HepG2 (cell line): ENCODE measurements around the gene ZMYM1. TPM values are rescaled to one million over a fixed set of nuclear protein-coding genes. Genes with fewer than 3 reads are reported as not detected.

Experiments used
- ATAC-seq: fragments of 200-7000 bp; cut with Tn5 transposase; 3 replicates; pipeline ENCODE4 v1.9.1; 2020; ENCODE audit warnings: mild to moderate bottlenecking, moderate library complexity
- BruUV-seq: library from RNA; stranded (reverse); fragments of 400-500 nt; replicated peaks from 2 replicates; lab custom pipeline; 2021; lab: Mats Ljungman, UMichigan
- CTCF ChIA-PET: fragments of 300-600 bp; formaldehyde crosslinking; extraction: SDS; loops from one replicate; lab custom pipeline; 2021; ENCODE audit warnings: low total read pairs, inconsistent platforms, low intra/inter-chr PET ratio; lab: Yijun Ruan, JAX
- POLR2A ChIA-PET: fragments of 350-600 bp; sonication (Branson Sonifier 250); formaldehyde crosslinking; loops from one replicate; lab custom pipeline; 2020; ENCODE audit warnings: antibody characterized with exemption, inconsistent platforms; lab: Yijun Ruan, JAX
- DNase-seq: peaks from one replicate; pipeline ENCODE4 v3.0.0-alpha.2; 2015; ENCODE audit warnings: low spot score
- FAIRE-seq: peaks from 3 replicates; lab custom pipeline; 2011; peaks lifted over from hg19 to GRCh38; lab: Jason Lieb, UNC
- H2AFZ ChIP-seq: one replicate; pipeline ENCODE4 v1.6.1; 2011; ENCODE audit warnings: low read length, inconsistent platforms
- H3K27ac ChIP-seq: fragments of 300-600 bp; 3 replicates; pipeline ENCODE4 v1.8.0; 2011; ENCODE audit warnings: mixed run types, mild to moderate bottlenecking, mixed read lengths, low read length, inconsistent platforms; ENCODE audit not compliant: insufficient read depth; ENCODE audit errors: extremely low read length
- H3K27me3 ChIP-seq, 2 experiments: fragments of 200-600 bp in 1 of 2; 2 replicates in 1 of 2; 3 replicates in 1 of 2; pipeline versions ENCODE4 v1.6.0 to v1.8.0; 2011; ENCODE audit warnings: low read length in 2 of 2, mild to moderate bottlenecking in 2 of 2, moderate library complexity in 2 of 2, inconsistent platforms in 1 of 2; ENCODE audit not compliant: insufficient read depth in 2 of 2, control insufficient read depth in 1 of 2
- H3K36me3 ChIP-seq, 2 experiments: fragments of 200-600 bp in 1 of 2; replicated peaks in 1 of 2; 2 replicates in 1 of 2; 3 replicates in 1 of 2; pipeline versions ENCODE4 v1.5.1 to v1.8.0; 2011; ENCODE audit warnings: low read length in 2 of 2, inconsistent platforms in 1 of 2; ENCODE audit not compliant: insufficient read depth in 2 of 2, control insufficient read depth in 1 of 2
- H3K4me1 ChIP-seq: 2 replicates; pipeline ENCODE4 v1.5.1; 2012; ENCODE audit warnings: low read length, inconsistent platforms; ENCODE audit not compliant: insufficient read depth
- H3K4me2 ChIP-seq: 2 replicates; pipeline ENCODE4 v1.6.0; 2011; ENCODE audit warnings: low read depth, low read length, inconsistent platforms
- H3K4me3 ChIP-seq, 3 experiments: fragments of 200-600 bp in 1 of 3; sonication (generic), shearing (Covaris generic) in 1 of 3; replicated peaks in 1 of 3; 2 replicates each; pipeline ENCODE4 v1.5.1; 2011 to 2016; ENCODE audit warnings: low read length in 3 of 3, inconsistent platforms in 2 of 3, low read depth in 2 of 3, mild to moderate bottlenecking in 2 of 3, control low read depth in 1 of 3, mixed read lengths in 1 of 3; ENCODE audit not compliant: insufficient read depth in 1 of 3
- H3K79me2 ChIP-seq: one replicate; pipeline ENCODE4 v1.6.1; 2011; ENCODE audit warnings: low read length, inconsistent platforms; ENCODE audit not compliant: insufficient read depth
- H3K9ac ChIP-seq: 2 replicates; pipeline ENCODE4 v1.6.0; 2011; ENCODE audit warnings: mild to moderate bottlenecking, low read depth, low read length, inconsistent platforms; ENCODE audit not compliant: insufficient read depth
- H3K9me3 ChIP-seq: 2 replicates; pipeline ENCODE4 v1.5.1; 2012; ENCODE audit warnings: mild to moderate bottlenecking, low read length
- H4K20me1 ChIP-seq: 2 replicates; pipeline ENCODE4 v1.6.0; 2011; ENCODE audit warnings: inconsistent platforms, mild to moderate bottlenecking, low read length, moderate library complexity; ENCODE audit not compliant: insufficient read depth
- ARNT ChIP-seq: fragments of 450-650 bp; IDR thresholded peaks from 2 replicates; pipeline ENCODE4 v1.6.1; 2017
- EED ChIP-seq: sonication (generic); formaldehyde crosslinking; IDR thresholded peaks from 2 replicates; pipeline ENCODE4 v1.5.0; 2020; ENCODE audit warnings: mild to moderate bottlenecking, missing genetic modification reagents
- KAT7 ChIP-seq: IDR thresholded peaks from 2 replicates; pipeline ENCODE4 v1.6.1; 2018; ENCODE audit warnings: borderline replicate concordance, missing compliant biosample characterization
- KAT8 ChIP-seq: IDR thresholded peaks from 2 replicates; pipeline ENCODE4 v1.6.1; 2016; ENCODE audit warnings: missing genetic modification reagents, missing compliant biosample characterization
- KLF11 ChIP-seq: IDR thresholded peaks from 2 replicates; pipeline ENCODE4 v1.6.1; 2016; ENCODE audit warnings: missing compliant biosample characterization
- MBNL3 ChIP-seq: fragments of 250-450 bp; sonication (Bioruptor Pico); conservative IDR thresholded peaks from 2 replicates; pipeline ENCODE4 v1.8.0; 2022; ENCODE audit warnings: mild to moderate bottlenecking, inconsistent platforms
- RFX3 ChIP-seq: IDR thresholded peaks from 2 replicates; pipeline ENCODE4 v1.6.1; 2016; ENCODE audit warnings: missing biosample characterization, missing genetic modification reagents
- RNF2 ChIP-seq: fragments of 450-650 bp; conservative IDR thresholded peaks from 2 replicates; pipeline ENCODE4 v1.6.1; 2016; ENCODE audit warnings: low read depth
- RORA ChIP-seq: sonication (generic); formaldehyde crosslinking; IDR thresholded peaks from 2 replicates; pipeline ENCODE4 v1.5.0; 2020; ENCODE audit warnings: mild to moderate bottlenecking, missing genetic modification reagents, moderate library complexity
- SIN3A ChIP-seq: IDR thresholded peaks from 2 replicates; pipeline ENCODE4 v1.6.1; 2011; ENCODE audit warnings: low read depth, mild to moderate bottlenecking, control low read depth, low read length, borderline replicate concordance
- SMC3 ChIP-seq: IDR thresholded peaks from 2 replicates; pipeline ENCODE4 v1.6.1; 2011; ENCODE audit warnings: low read length, improper control_type of control experiment
- XRCC5 ChIP-seq: fragments of 200-400 bp; formaldehyde crosslinking; optimal IDR thresholded peaks from 2 replicates; pipeline ENCODE3; 2017; ENCODE audit warnings: mild to moderate bottlenecking, low read length
- YEATS2 ChIP-seq: sonication (generic); formaldehyde crosslinking; IDR thresholded peaks from 2 replicates; pipeline ENCODE4 v1.4.0; 2020; ENCODE audit warnings: missing genetic modification reagents, borderline replicate concordance
- ZFYVE20 ChIP-seq: sonication (generic); formaldehyde crosslinking; IDR thresholded peaks from 2 replicates; pipeline ENCODE4 v1.8.0; 2023; ENCODE audit warnings: low read depth, mild to moderate bottlenecking, moderate library complexity, missing genetic modification reagents, borderline replicate concordance
- ZNF343 ChIP-seq: sonication (generic); formaldehyde crosslinking; IDR thresholded peaks from 2 replicates; pipeline ENCODE4 v1.4.0; 2020; ENCODE audit warnings: mild to moderate bottlenecking, missing genetic modification reagents
- ZNF501 ChIP-seq: sonication (generic); formaldehyde crosslinking; IDR thresholded peaks from 2 replicates; pipeline ENCODE4 v1.5.1; 2020; ENCODE audit warnings: mild to moderate bottlenecking, moderate library complexity, missing genetic modification reagents
- WGBS: methylation state at CpG from one replicate; pipeline ENCODE4 v1.1.6; 2017; ENCODE audit warnings: low lambda C conversion rate; 5-methylcytosine and 5-hydroxymethylcytosine counted together
- in situ Hi-C: cut with HindIII; loops from 2 replicates; pipeline ENCODE4 v1.10.0; 2017; ENCODE audit warnings: low pct_unique_long_range_greater_than_20kb; ENCODE audit not compliant: extremely low pct_ligation_motif_present
- intact Hi-C: fragments of 100-400 bp; cut with micrococcal nuclease; formaldehyde crosslinking; loops from one replicate; pipeline ENCODE4 v1.10.0; 2022; ENCODE audit not compliant: unreplicated experiment
- polyA plus RNA-seq, 8 experiments: library from polyadenylated mRNA; depleted of rRNA in 3 of 8; stranded (reverse) in 7 of 8; unstranded in 1 of 8; fragments of >200 nt; fragmentation: Illumina TruSeq in 4 of 8; extraction: Trizol in 4 of 8; gene quantifications; 2 replicates each; pipeline versions ENCODE4 v1.2.1 to v1.2.3, GENCODE V29; 2011 to 2016; ENCODE audit warnings: low read depth in 4 of 8, missing spikeins in 1 of 8, mixed read lengths in 1 of 8; ENCODE audit not compliant: insufficient read depth in 1 of 8
- total RNA-seq, 5 experiments: library from RNA; depleted of rRNA; stranded (reverse); fragments of >200 nt; fragmentation: Illumina TruSeq; extraction: Trizol; gene quantifications; 2 replicates each; pipeline ENCODE4 v1.2.3, GENCODE V29; 2016; ENCODE audit warnings: low read depth in 1 of 5
- TF ChIP-seq, protein P1 (sequence below): sonication (generic); formaldehyde crosslinking; IDR thresholded peaks from 2 replicates; pipeline ENCODE4 v1.9.0; 2022; ENCODE audit warnings: missing genetic modification reagents, mild to moderate bottlenecking, borderline replicate concordance
- TF ChIP-seq, protein P2 (sequence below): sonication (generic); IDR thresholded peaks from 2 replicates; pipeline ENCODE4 v1.6.1; 2016; ENCODE audit warnings: low read depth, borderline replicate concordance
- TF ChIP-seq, protein P3 (sequence below): sonication (generic); formaldehyde crosslinking; IDR thresholded peaks from 2 replicates; pipeline ENCODE4 v1.4.0; 2020; ENCODE audit warnings: missing genetic modification reagents, mild to moderate bottlenecking, borderline replicate concordance
- TF ChIP-seq, protein P4 (sequence below): sonication (generic); formaldehyde crosslinking; IDR thresholded peaks from 2 replicates; pipeline ENCODE4 v1.5.0; 2020; ENCODE audit warnings: mild to moderate bottlenecking, missing genetic modification reagents

The ZMYM1 gene
- total and polyA plus RNA-seq, 2 of the 13 experiments (the other 11 are each of a cell fraction or from before 2014, with no cell fraction given): 10.0 to 16.2 TPM

DNA sequence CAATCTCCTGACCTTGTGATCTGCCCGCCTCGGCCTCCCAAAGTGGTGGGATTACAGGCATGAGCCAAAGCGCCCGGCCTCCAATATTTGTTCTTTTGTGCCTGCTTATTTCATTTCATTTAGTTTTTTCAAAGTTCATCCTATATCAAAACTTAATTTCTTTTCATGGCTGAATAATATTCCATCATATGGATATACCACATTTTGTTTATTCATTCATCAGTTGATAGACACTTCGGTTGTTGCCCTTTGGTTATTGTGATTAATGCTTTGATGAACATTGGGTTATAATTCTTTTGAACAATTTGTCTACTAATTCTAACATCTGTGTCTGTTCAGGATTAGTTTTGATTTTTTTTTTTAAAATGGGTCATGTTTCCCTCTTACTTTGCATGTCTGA is 72.0 kb downstream of the ZMYM1 start:
- Histone ChIP-seq H2AFZ (no peak overlapping the region), H3K4me2 (no peak overlapping the region), H4K20me1 (no peaks in the 10 kb centered on the region), H3K4me1 (peaks cover 10% of the 10 kb centered on the region), H3K9me3 (no peaks in the 10 kb centered on the region), H3K36me3 (no peaks in the 10 kb centered on the region), H3K79me2 (no peaks in the 10 kb centered on the region), H3K9ac (no peak overlapping the region), H3K27me3 (no peaks in the 10 kb centered on the region; a peak in 1 of 5 replicates), H3K4me3 (no peak overlapping the region), H3K27ac (no peak overlapping the region)
- TF ChIP-seq KAT8 (CRISPR knock-in tag) (no peak), SMC3 (no peak), SIN3A (no peak), RORA (no peak), ZNF343 (CRISPR knock-in tag) (no peak), ARNT (no peak), XRCC5 (no peak), ZNF501 (no peak), MBNL3 (CRISPR knock-in tag) (no peak), KAT7 (CRISPR knock-in tag) (no peak), RFX3 (CRISPR knock-in tag) (no peak), KLF11 (no peak), RNF2 (no peak), EED (CRISPR knock-in tag) (no peak), YEATS2 (CRISPR knock-in tag) (no peak), ZFYVE20 (CRISPR knock-in tag) (no peak)
- TF ChIP-seq, protein P1, sequence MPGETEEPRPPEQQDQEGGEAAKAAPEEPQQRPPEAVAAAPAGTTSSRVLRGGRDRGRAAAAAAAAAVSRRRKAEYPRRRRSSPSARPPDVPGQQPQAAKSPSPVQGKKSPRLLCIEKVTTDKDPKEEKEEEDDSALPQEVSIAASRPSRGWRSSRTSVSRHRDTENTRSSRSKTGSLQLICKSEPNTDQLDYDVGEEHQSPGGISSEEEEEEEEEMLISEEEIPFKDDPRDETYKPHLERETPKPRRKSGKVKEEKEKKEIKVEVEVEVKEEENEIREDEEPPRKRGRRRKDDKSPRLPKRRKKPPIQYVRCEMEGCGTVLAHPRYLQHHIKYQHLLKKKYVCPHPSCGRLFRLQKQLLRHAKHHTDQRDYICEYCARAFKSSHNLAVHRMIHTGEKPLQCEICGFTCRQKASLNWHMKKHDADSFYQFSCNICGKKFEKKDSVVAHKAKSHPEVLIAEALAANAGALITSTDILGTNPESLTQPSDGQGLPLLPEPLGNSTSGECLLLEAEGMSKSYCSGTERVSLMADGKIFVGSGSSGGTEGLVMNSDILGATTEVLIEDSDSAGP: no peak
- TF ChIP-seq, protein P2, sequence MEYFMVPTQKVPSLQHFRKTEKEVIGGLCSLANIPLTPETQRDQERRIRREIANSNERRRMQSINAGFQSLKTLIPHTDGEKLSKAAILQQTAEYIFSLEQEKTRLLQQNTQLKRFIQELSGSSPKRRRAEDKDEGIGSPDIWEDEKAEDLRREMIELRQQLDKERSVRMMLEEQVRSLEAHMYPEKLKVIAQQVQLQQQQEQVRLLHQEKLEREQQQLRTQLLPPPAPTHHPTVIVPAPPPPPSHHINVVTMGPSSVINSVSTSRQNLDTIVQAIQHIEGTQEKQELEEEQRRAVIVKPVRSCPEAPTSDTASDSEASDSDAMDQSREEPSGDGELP: no peak
- TF ChIP-seq, protein P3, sequence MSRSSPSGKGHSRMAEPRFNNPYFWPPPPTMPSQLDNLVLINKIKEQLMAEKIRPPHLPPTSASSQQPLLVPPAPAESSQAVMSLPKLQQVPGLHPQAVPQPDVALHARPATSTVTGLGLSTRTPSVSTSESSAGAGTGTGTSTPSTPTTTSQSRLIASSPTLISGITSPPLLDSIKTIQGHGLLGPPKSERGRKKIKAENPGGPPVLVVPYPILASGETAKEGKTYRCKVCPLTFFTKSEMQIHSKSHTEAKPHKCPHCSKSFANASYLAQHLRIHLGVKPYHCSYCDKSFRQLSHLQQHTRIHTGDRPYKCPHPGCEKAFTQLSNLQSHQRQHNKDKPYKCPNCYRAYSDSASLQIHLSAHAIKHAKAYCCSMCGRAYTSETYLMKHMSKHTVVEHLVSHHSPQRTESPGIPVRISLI: no peak
- TF ChIP-seq, protein P4, sequence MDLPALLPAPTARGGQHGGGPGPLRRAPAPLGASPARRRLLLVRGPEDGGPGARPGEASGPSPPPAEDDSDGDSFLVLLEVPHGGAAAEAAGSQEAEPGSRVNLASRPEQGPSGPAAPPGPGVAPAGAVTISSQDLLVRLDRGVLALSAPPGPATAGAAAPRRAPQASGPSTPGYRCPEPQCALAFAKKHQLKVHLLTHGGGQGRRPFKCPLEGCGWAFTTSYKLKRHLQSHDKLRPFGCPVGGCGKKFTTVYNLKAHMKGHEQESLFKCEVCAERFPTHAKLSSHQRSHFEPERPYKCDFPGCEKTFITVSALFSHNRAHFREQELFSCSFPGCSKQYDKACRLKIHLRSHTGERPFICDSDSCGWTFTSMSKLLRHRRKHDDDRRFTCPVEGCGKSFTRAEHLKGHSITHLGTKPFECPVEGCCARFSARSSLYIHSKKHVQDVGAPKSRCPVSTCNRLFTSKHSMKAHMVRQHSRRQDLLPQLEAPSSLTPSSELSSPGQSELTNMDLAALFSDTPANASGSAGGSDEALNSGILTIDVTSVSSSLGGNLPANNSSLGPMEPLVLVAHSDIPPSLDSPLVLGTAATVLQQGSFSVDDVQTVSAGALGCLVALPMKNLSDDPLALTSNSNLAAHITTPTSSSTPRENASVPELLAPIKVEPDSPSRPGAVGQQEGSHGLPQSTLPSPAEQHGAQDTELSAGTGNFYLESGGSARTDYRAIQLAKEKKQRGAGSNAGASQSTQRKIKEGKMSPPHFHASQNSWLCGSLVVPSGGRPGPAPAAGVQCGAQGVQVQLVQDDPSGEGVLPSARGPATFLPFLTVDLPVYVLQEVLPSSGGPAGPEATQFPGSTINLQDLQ: no peak
- in situ Hi-C loops (no loop called here), intact Hi-C loops (no loop called here)
- DNase-seq (no peak), FAIRE-seq (no peak), ATAC-seq (no peak)
- 72% methylated on average over 5 of the region's 5 CpGs for WGBS
- no TSS peak for BruUV-seq
- ChIA-PET POLR2A (no interaction called here), CTCF (no interaction called here)
